Activated T-cell treated with anti-CD3 and anti-CD28 coated beads, Interleukin-2, amount 50 U/mL, for 72 hours (primary cell): ENCODE measurements around the gene TUBB4B. TPM values are rescaled to one million over a fixed set of nuclear protein-coding genes. Genes with fewer than 3 reads are reported as not detected.
"Not testable (repeated sequence)": the region's sequence is repeated elsewhere in the genome, so short reads cannot be mapped to it uniquely, and the experiment has no call there.

Experiments used
- ATAC-seq, 2 donors: fragments of 150-1000 bp; cut with Tn5 transposase; replicated peaks in 1 of 2; 2 replicates each; pipeline ENCODE4 v1.10.0; 2021; ENCODE audit warnings: moderate library complexity in 2 of 2, mild to moderate bottlenecking in 1 of 2
- DNase-seq, 2 donors: peaks; one replicate each; pipeline ENCODE4 v3.0.0; 2021 to 2022; ENCODE audit warnings: mixed read lengths in 1 of 2
- H3K27ac Mint-ChIP-seq: one replicate; pipeline ENCODE4 v1.8.0; 2022; ENCODE audit warnings: mild to moderate bottlenecking, moderate library complexity, mixed read lengths
- H3K27me3 Mint-ChIP-seq: one replicate; pipeline ENCODE4 v1.8.0; 2022; ENCODE audit warnings: low read depth, mixed read lengths
- H3K36me3 Mint-ChIP-seq, 2 donors: one replicate each; pipeline ENCODE4 v1.8.0; 2022; ENCODE audit warnings: mixed read lengths in 2 of 2, mild to moderate bottlenecking in 1 of 2; ENCODE audit not compliant: insufficient read depth in 2 of 2
- H3K4me1 Mint-ChIP-seq: one replicate; pipeline ENCODE4 v1.8.0; 2022; ENCODE audit warnings: low read depth, mixed read lengths
- H3K4me3 Mint-ChIP-seq, 2 donors: one replicate each; pipeline ENCODE4 v1.8.0; 2022; ENCODE audit warnings: mild to moderate bottlenecking in 2 of 2, mixed read lengths in 2 of 2, moderate library complexity in 2 of 2
- H3K9me3 Mint-ChIP-seq, 2 donors: one replicate each; pipeline ENCODE4 v1.8.0; 2022; ENCODE audit warnings: mixed read lengths in 2 of 2
- total RNA-seq, 2 donors: library from RNA; stranded (reverse); gene quantifications; one replicate each; pipeline ENCODE4 v1.2.3, GENCODE V29; 2022

The TUBB4B gene
- total RNA-seq, 2 donors from 2014 or later, result 122 to 128 TPM

DNA sequence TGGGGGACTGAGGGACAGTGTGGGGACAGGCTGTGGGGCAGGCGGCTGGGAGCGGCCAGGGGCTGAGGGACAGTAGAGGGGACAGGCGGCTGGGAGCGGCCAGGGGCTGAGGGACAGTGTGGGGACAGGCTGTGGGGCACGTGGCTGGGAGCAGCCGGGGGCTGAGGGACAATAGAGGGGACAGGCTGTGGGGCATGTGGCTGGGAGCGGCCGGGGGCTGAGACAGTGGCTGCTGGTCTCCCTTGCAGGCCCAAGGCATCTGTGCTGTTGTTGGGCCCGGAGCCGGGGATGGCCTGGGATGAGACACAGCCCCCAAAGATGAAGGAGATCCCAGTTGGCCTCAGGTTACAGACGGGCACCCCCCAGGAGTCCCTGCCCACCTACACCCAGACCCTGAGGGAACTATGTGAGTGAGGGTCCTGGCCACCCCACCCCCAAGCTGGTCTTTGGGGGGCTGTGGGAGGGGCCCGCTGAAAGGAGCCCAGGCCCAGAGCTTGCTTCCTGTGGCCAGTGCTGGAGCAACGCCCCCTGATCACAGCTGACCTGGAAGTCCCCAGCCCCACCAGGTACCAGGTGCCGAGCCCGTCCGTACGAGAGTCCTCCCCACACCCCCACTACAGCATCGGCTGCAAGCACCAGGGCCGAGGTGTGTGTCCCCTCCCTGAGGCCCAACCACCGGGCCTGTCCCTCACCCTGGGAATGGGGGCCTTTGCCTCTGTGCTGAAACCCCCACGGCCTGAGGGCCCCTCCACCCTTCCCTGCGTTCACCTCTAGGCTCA lies 10.6 kb downstream of the TUBB4B start:
- ATAC-seq (no peak), DNase-seq (no peak)
- Mint-ChIP-seq H3K27me3 (no peaks in the 10 kb centered on the region), H3K4me1 (peaks cover 14% of the 10 kb centered on the region), H3K27ac (no peak overlapping the region), H3K4me3 (no peak overlapping the region), H3K36me3 (peaks cover 0 to 3% of the 10 kb centered on the region in 2 donors), H3K9me3 (no peaks in the 10 kb centered on the region)

DNA sequence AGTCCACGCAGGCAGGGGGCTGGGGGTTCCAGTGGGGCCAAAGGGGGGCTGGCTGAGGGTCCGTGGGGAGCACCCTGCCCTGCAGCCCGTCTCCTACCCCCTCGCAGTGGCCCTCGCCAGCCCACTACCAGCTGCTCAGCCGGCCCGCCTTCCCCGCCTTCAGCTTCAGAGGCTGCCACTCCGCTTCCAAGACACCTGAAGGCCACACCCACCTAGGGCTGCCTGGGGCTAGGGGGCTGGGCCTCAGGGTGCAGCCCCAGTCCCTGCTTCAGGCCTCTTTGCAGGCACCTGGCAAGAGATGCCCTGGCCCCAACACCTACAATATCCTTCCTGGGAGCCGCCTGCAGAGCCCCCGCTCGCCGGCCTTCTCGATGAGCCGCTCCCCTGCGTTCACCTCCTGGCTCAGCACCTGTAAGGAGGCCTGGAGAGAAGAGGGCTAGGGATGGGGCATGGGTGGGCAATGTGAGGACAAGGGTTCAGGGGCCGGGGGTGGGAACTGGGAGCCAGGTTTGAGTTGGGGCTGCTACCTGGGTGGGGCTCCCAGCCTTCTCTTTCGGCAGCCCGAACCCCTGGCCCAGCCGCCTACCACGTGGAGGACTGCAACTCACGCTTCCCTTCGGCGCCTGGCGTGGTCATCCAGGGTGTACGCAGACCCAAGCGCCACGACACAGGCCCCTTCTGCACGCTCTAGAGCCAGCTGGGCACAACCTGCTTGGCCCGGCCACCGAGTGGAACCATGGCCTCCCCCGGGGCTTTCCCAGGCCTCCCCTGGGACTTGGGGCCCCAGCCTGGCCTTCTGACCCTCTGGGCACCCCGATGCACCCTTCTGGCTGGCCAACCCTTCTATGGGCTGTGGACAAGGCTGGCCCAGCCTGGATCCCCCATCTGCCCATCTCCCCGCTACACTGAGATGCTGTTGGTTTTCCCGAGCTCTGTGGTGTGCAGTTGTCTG lies 11.7 kb downstream of the TUBB4B start:
- H3K27me3 Mint-ChIP-seq, result no peaks in the 10 kb centered on the region
- no peak for DNase-seq
- peaks cover 0 to 3% of the 10 kb centered on the region in 2 donors for H3K36me3 Mint-ChIP-seq
- H3K27ac Mint-ChIP-seq, result no peak overlapping the region
- peaks cover 14% of the 10 kb centered on the region for H3K4me1 Mint-ChIP-seq
- H3K9me3 Mint-ChIP-seq, result no peaks in the 10 kb centered on the region
- ATAC-seq, result no peak
- H3K4me3 Mint-ChIP-seq, result no peak overlapping the region

DNA sequence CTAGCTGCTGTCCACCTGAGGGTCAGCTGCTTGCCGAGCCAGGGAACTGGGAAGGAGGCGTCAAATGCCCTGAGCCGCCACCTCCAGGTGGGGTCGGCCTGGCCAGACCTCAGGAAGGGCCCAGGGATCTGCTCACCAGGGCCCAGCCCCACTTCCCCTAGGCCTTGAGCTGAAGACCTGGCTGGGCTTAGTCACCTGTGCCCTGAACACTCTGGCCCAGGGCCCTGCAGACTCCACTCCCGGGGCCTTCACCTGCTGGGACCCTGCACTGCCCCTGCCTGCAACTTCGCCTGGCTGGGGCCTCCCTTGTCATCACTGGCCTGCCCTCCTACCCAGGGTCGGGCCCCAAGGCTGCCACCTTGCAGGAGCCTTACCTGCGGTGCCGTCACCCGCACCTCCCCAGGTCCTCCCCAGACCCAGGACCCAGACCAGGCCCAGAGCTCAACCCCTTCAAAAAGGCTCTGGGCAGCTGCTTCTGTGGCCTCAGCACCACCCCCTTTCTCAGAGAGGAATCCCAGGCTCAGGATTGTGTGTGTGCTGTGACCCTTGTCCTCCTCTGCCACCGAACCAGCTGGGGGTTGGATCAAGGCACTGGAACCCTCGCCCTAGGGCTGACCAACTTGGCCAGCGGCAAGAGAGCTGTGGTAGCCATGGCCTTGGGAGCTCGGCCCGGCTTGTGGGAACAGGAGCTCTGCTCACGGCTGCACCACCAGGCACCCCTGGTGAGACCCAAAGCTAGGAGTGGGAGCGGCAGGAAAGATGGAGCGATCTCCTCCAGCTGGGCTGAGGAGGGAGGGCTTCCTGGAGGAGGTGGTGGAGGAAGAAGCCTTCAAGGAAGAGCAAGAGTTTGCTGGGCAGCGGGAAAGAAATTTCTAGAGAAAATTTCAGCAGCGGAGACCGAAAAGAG lies 12.9 kb downstream of the TUBB4B start:
- peaks cover 14% of the 10 kb centered on the region for H3K4me1 Mint-ChIP-seq
- DNase-seq (no peak), ATAC-seq (no peak)
- H3K4me3 Mint-ChIP-seq, result peak overlapping the region; percentile 89 to 93
- H3K36me3 Mint-ChIP-seq, result peaks cover 0 to 3% of the 10 kb centered on the region in 2 donors
- H3K27me3 Mint-ChIP-seq, result no peaks in the 10 kb centered on the region
- H3K27ac Mint-ChIP-seq, result no peak overlapping the region
- H3K9me3 Mint-ChIP-seq, result no peaks in the 10 kb centered on the region

DNA sequence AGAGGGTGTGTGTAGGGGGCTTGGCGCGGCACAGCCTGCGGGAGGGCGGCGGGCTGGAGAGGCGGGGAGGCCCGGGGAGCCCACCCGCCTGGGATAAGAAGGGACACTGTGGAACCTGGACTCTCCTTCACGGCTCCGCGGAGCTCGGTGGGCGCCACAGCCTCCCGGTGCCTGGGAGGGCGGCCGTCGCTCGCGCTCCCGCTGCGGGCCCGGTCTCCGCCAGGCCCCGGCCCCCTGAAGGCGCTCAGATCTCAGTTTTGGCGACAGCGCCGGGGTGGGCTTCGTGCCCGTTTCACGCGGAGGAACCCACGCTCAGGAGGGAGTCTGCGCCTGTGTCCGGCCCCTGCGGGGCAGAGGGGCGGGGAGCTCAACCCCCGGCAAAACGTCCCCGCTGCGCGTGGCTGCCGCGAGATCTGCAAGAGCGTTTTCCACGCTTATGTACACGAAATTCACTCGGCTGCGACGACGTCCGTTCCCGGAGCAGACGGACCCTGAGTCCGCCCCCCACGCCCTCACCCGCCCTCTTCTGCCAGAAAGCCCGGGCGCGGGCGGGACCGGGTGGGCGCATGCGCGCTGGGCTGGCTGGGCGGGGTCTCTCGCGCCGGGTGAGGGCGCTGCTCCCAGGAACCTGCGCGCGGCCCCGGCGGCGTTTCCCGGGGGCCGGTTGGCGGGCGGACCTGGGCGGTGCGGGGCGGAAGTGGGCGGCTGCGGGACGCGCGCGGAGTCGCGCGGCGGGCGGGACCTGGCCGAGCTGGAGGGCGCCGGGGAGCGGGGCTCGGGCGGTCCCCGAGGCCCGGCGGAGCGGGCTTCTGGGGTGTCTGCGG lies 13.7 kb downstream of the TUBB4B start, which contains the start of gene NELFB:
Gene NELFB, plus strand, starts transcription at position 704 of the 824 bp plus-strand sequence.
- peak within 1 kb of the TSS; percentile 89 to 93 for H3K4me3 Mint-ChIP-seq
- DNase-seq (peak; percentile 96 to 99), ATAC-seq (peak; percentile 91 to 93)
- H3K36me3 Mint-ChIP-seq, result peaks cover 0 to 3% of the 10 kb centered on the region in 2 donors
- peak within 1 kb of the TSS; percentile 42 for H3K27ac Mint-ChIP-seq
- H3K27me3 Mint-ChIP-seq, result no peaks in the 10 kb centered on the region
- no peaks in the 10 kb centered on the region for H3K9me3 Mint-ChIP-seq
- H3K4me1 Mint-ChIP-seq, result peaks cover 14% of the 10 kb centered on the region

DNA sequence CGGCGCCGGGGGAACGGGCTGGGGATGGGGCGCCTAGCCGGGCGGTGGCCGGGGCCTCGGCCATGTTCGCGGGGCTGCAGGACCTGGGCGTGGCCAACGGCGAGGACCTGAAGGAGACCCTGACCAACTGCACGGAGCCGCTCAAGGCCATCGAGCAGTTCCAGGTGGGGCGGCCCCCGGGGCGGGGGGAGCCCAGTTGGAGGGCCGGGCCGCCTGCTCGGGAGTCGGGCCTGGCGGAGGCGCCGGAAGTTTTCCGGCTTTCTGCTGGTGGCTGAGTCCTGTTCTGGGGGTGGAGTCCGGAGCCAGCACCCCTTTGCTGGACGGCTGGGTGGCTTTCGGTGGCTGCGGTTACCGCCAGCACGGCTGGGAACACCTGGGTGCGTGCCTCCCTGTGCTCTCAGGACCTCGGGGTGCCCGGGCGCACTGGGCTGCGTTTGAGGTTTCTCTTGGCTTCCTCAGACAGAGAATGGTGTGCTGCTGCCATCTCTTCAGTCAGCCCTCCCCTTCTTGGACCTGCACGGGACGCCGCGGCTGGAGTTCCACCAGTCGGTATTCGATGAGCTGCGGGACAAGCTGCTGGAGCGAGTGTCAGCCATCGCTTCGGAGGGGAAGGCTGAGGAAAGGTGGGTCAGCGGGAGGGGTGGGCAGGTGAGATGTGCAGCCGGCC lies 14.5 kb downstream of the TUBB4B start:
- no peak for DNase-seq
- ATAC-seq, result peak in 1 of 2 donors; percentile 53
- Mint-ChIP-seq H3K27ac (peak overlapping the region; percentile 42), H3K36me3 (peaks cover 0 to 3% of the 10 kb centered on the region in 2 donors), H3K4me1 (peaks cover 14% of the 10 kb centered on the region), H3K27me3 (no peaks in the 10 kb centered on the region), H3K4me3 (peak overlapping the region; percentile 83 to 87), H3K9me3 (no peaks in the 10 kb centered on the region)

DNA sequence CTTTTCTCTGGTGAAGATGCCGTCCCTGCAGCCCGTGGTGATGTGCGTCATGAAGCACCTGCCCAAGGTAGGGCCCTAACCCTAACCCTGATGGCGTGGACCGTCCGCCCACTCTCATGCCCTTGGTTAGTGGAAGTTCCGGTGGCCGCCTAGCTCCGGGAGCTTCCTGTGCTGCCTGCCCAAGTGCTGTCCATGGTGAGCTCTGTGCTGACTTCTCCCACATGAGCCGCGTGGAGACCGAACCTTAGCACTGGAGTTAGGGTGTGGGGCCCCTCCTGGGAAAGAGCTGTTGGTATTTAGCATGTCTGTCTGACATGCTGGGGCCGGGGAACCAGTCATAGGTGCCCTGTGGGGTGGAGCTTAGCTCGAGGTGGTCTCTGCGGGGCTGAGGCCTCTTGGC lies 15.3 kb downstream of the TUBB4B start:
- ATAC-seq (no peak), DNase-seq (no peak)
- H3K4me1 Mint-ChIP-seq, result peaks cover 14% of the 10 kb centered on the region
- H3K27me3 Mint-ChIP-seq, result no peaks in the 10 kb centered on the region
- H3K36me3 Mint-ChIP-seq, result peaks cover 0 to 3% of the 10 kb centered on the region in 2 donors
- no peaks in the 10 kb centered on the region for H3K9me3 Mint-ChIP-seq
- peak overlapping the region; percentile 83 to 87 for H3K4me3 Mint-ChIP-seq
- no peak overlapping the region for H3K27ac Mint-ChIP-seq

DNA sequence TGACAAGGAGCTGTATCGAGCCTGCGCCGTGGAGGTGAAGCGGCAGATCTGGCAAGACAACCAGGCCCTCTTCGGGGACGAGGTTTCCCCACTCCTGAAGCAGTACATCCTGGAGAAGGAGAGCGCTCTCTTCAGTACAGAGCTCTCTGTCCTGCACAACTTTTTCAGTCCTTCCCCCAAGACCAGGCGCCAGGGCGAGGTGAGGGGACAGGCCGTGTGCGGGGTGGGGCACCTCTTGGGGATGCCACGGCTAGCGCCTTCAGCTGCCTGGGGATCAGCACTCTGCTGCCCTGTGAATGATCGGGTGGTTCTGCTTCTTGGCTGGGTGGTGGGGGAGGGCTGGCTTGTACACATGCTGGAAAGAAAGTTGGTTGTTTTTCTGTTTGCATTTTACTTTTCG lies 15.8 kb downstream of the TUBB4B start:
- Mint-ChIP-seq H3K4me1 (peaks cover 14% of the 10 kb centered on the region), H3K27me3 (no peaks in the 10 kb centered on the region), H3K4me3 (peak overlapping the region; percentile 83 to 87), H3K9me3 (no peaks in the 10 kb centered on the region), H3K36me3 (peaks cover 0 to 7% of the 10 kb centered on the region in 2 donors), H3K27ac (no peak overlapping the region)
- ATAC-seq (no peak), DNase-seq (no peak)

DNA sequence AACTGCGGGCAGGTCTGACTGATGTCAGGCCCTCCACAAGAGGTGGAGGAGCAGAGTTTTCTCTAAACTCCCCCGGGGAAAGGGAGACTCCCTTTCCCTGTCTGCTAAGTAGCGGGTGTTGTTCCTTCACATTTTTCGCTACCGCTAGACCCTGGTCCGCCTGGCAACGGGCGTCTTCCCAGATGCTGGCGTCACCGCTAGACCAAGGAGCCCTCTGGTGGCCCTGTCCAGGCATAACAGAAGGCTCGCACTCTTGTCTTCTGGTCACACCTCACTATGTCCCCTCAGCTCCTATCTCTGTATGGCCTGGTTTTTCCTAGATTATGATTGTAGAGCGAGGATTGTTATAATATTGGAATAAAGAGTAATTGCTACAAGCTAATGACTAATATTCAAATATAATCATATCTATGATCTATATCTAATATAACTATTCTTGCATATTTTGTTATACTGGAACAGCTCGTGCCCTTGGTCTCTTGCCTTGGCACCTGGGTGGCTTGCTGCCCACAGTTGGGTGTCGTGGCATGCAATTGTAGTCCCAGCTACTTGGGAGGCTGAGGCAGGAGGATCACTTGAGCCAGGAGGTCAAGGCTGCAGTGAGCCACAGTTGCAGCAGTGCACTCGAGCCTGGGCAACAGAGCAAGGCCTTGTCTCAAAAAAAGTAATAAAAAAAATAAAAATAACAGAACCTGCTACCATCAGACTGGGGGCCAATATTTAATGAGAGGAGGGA lies 21.3 kb downstream of the TUBB4B start:
- H3K36me3 Mint-ChIP-seq, ATAC-seq, H3K4me1 Mint-ChIP-seq, H3K4me3 Mint-ChIP-seq, H3K9me3 Mint-ChIP-seq, H3K27ac Mint-ChIP-seq, DNase-seq, H3K27me3 Mint-ChIP-seq: not testable (repeated sequence)

DNA sequence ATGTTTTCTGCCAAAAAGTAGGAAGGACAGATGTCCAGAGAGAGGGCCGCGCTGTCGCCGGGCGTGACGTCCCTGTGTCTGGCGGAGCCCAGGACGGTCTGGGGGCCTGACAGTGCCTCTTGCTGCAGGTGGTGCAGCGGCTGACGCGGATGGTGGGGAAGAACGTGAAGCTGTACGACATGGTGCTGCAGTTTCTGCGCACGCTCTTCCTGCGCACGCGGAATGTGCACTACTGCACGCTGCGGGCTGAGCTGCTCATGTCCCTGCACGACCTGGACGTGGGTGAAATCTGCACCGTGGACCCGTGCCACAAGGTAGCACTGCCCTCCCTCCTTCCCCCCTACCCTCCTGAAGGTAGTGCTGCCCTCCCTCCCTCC lies 21.8 kb downstream of the TUBB4B start:
- Mint-ChIP-seq H3K4me3 (no peak overlapping the region), H3K27me3 (no peaks in the 10 kb centered on the region), H3K36me3 (peaks cover 0 to 5% of the 10 kb centered on the region in 2 donors), H3K9me3 (no peaks in the 10 kb centered on the region), H3K27ac (no peak overlapping the region), H3K4me1 (no peaks in the 10 kb centered on the region)
- no peak for DNase-seq
- ATAC-seq, result no peak

DNA sequence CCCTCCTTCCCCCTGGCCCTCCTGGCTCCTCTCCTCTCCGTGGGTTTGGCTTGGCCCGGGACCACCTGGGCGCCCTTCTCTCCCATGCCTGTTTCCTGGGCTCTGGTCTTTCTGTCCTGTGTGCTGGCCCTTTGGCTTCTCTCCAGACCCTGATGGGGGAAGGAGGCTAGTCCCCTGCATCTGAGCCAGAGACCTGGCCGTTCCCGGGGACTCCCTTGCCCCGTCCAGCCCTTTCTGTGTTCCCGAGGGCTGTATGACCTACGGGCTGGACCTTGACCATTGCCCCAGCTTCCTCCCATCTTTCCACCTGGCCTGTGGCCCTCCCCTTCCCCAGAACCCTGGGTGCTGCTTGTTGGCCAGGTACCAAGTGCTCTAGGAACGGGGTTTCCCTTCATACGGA lies 22.4 kb downstream of the TUBB4B start:
- ATAC-seq (no peak), DNase-seq (no peak)
- H3K27me3 Mint-ChIP-seq, result no peaks in the 10 kb centered on the region
- H3K36me3 Mint-ChIP-seq, result peaks cover 0 to 5% of the 10 kb centered on the region in 2 donors
- H3K4me3 Mint-ChIP-seq, result no peak overlapping the region
- no peak overlapping the region for H3K27ac Mint-ChIP-seq
- H3K4me1 Mint-ChIP-seq, result no peaks in the 10 kb centered on the region
- no peaks in the 10 kb centered on the region for H3K9me3 Mint-ChIP-seq

DNA sequence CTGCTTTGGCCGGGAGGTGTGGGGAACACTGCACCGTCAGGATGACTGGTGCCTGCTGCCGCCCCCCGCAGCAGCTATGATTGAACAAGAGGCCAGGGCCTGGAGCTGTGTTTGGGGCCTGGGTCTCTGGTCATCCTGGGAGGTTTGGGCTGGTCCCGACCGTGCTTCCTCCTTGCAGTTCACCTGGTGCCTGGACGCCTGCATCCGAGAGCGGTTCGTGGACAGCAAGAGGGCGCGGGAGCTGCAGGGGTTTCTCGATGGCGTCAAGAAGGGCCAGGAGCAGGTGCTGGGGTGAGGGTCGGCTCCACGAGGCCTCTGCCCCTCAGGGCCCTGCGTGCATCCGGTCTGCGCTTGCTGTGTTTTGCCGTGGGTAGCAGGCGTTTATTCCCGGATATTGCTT lies 23.0 kb downstream of the TUBB4B start:
- H3K9me3 Mint-ChIP-seq, result no peaks in the 10 kb centered on the region
- no peaks in the 10 kb centered on the region for H3K27me3 Mint-ChIP-seq
- ATAC-seq (no peak), DNase-seq (no peak)
- H3K4me1 Mint-ChIP-seq, result no peaks in the 10 kb centered on the region
- H3K27ac Mint-ChIP-seq, result no peak overlapping the region
- no peak overlapping the region for H3K4me3 Mint-ChIP-seq
- H3K36me3 Mint-ChIP-seq, result peaks cover 2 to 5% of the 10 kb centered on the region in 2 donors
